Panc1 (cell line): ENCODE results near the gene LIMCH1. TPM values are rescaled to one million over a fixed set of nuclear protein-coding genes. Genes with fewer than 3 reads are reported as not detected.
"Not testable (repeated sequence)": the region's sequence is repeated elsewhere in the genome, so short reads cannot be mapped to it uniquely, and the experiment has no call there.

Source experiments
- ATAC-seq: fragments of 200-7000 bp; cut with Tn5 transposase; 2 replicates; pipeline ENCODE4 v1.9.1; 2020; ENCODE audit warnings: mild to moderate bottlenecking, moderate library complexity
- BruUV-seq: library from RNA; stranded (reverse); fragments of 400-500 nt; replicated peaks from 2 replicates; lab custom pipeline; 2021; lab: Mats Ljungman, UMichigan
- CTCF ChIA-PET: fragments of 300-600 bp; sonication (Branson Sonifier 250); formaldehyde crosslinking; loops from one replicate; lab custom pipeline; 2022; ENCODE audit warnings: antibody characterized with exemption; lab: Charles Lee
- POLR2A ChIA-PET: fragments of 300-600 bp; sonication (Branson Sonifier 250); formaldehyde crosslinking; loops from one replicate; lab custom pipeline; 2022; ENCODE audit warnings: antibody characterized with exemption; lab: Charles Lee
- DNase-seq: peaks from one replicate; pipeline ENCODE4 v3.0.0-alpha.2; 2010; ENCODE audit warnings: low read depth, low spot score
- H3K27ac ChIP-seq: 2 replicates; pipeline ENCODE4 v1.5.1; 2011; ENCODE audit warnings: mild to moderate bottlenecking, low read length, inconsistent platforms
- H3K27me3 ChIP-seq: fragments of 200-500 bp; sonication (Bioruptor generic); 2 replicates; pipeline ENCODE4 v1.6.0; 2014; ENCODE audit warnings: low read length, inconsistent platforms; ENCODE audit not compliant: control insufficient read depth, insufficient read depth
- H3K36me3 ChIP-seq: fragments of 200-500 bp; sonication (Bioruptor generic); 2 replicates; pipeline ENCODE4 v1.5.1; 2014; ENCODE audit warnings: inconsistent platforms, mild to moderate bottlenecking, low read length, moderate library complexity; ENCODE audit not compliant: control insufficient read depth, insufficient read depth
- H3K4me1 ChIP-seq: 2 replicates; pipeline ENCODE4 v1.5.1; 2011; ENCODE audit warnings: inconsistent platforms, mild to moderate bottlenecking, low read length, moderate library complexity; ENCODE audit not compliant: control insufficient read depth, insufficient read depth
- H3K4me3 ChIP-seq, 2 experiments: 2 replicates each; pipeline ENCODE4 v1.5.1; 2011 to 2012; ENCODE audit warnings: low read depth in 2 of 2, low read length in 2 of 2, mild to moderate bottlenecking in 2 of 2, inconsistent platforms in 1 of 2, moderate library complexity in 1 of 2
- H3K9me3 ChIP-seq: fragments of 200-500 bp; sonication (Bioruptor generic); 2 replicates; pipeline ENCODE4 v1.5.1; 2014; ENCODE audit warnings: low read depth, mild to moderate bottlenecking, inconsistent platforms, low read length, moderate library complexity; ENCODE audit not compliant: control insufficient read depth, insufficient read depth
- CTCF ChIP-seq: fragments of 450-650 bp; IDR thresholded peaks from 2 replicates; pipeline ENCODE4 v1.5.1; 2017; ENCODE audit warnings: mild to moderate bottlenecking
- POLR2AphosphoS5 ChIP-seq: IDR thresholded peaks from 2 replicates; pipeline ENCODE4 v1.6.1; 2012; ENCODE audit warnings: mild to moderate bottlenecking, low read depth, low read length, moderate library complexity
- REST ChIP-seq, 2 experiments: IDR thresholded peaks; 2 replicates each; pipeline ENCODE4 v1.6.1; 2011 to 2012; ENCODE audit warnings: low read depth in 2 of 2, control low read depth in 1 of 2, low read length in 1 of 2, mild to moderate bottlenecking in 1 of 2, moderate library complexity in 1 of 2; ENCODE audit not compliant: insufficient read depth in 1 of 2
- SIN3A ChIP-seq: IDR thresholded peaks from 2 replicates; pipeline ENCODE4 v1.6.1; 2012; ENCODE audit warnings: low read depth, mild to moderate bottlenecking, low read length, moderate library complexity, borderline replicate concordance; ENCODE audit not compliant: insufficient read depth
- TCF7L2 ChIP-seq: IDR thresholded peaks from 2 replicates; pipeline ENCODE4 v1.6.1; 2011; ENCODE audit warnings: mild to moderate bottlenecking, low read depth, low read length, inconsistent platforms
- in situ Hi-C: cut with HindIII; loops from 2 replicates; pipeline ENCODE4 v1.10.0; 2016; ENCODE audit warnings: low sequenced_read_pairs, low pct_unique_long_range_greater_than_20kb
- intact Hi-C: fragments of 100-400 bp; cut with micrococcal nuclease; formaldehyde crosslinking; loops from one replicate; pipeline ENCODE4 v1.10.0; 2022; ENCODE audit not compliant: unreplicated experiment
- total RNA-seq: library from RNA; stranded (reverse); gene quantifications from one replicate; pipeline ENCODE4 v1.2.1, GENCODE V29; 2021; ENCODE audit not compliant: unreplicated experiment

LIMCH1 gene
- total RNA-seq, 1 experiment from 2014 or later, result 3.3 TPM

- ChIA-PET POLR2A (no interaction called here), CTCF (no interaction called here)
- no peaks in the 10 kb centered on the region for H3K36me3 ChIP-seq
- TF ChIP-seq SIN3A (no peak), POLR2AphosphoS5 (no peak), TCF7L2 (no peak), CTCF (no peak), REST (IDR thresholded peaks at IDR 0.05; ENCODE audit: insufficient read depth in 1 of 2, low read depth in 2 of 2, low read length in 1 of 2) (no peak)
- ATAC-seq, result no peak
- BruUV-seq, result no TSS peak
- no peaks in the 10 kb centered on the region for H3K4me1 ChIP-seq
- H3K4me3 ChIP-seq, result no peak overlapping the region
- H3K9me3 ChIP-seq, result no peaks in the 10 kb centered on the region
- H3K27ac ChIP-seq, result no peak overlapping the region
- intact Hi-C loops, result no loop called here
- no peak for DNase-seq
- in situ Hi-C loops, result no loop called here
- H3K27me3 ChIP-seq, result peaks cover 8% of the 10 kb centered on the region
These were observed 109.4 kb downstream of the LIMCH1 start for GRCh38 chr4:41647383-41647782.

GRCh38 chr4:41651150-41651549 is 113.2 kb downstream of the LIMCH1 start:
- CTCF ChIA-PET, DNase-seq, POLR2A ChIA-PET, ATAC-seq, H3K27ac ChIP-seq, H3K36me3 ChIP-seq, BruUV-seq, H3K4me3 ChIP-seq, intact Hi-C loops, H3K27me3 ChIP-seq, H3K4me1 ChIP-seq, H3K9me3 ChIP-seq, in situ Hi-C loops: not testable (repeated sequence)

- DNase-seq (no peak), ATAC-seq (no peak)
- TF ChIP-seq SIN3A (no peak), REST (IDR thresholded peaks at IDR 0.05; ENCODE audit: insufficient read depth in 1 of 2, low read depth in 2 of 2, low read length in 1 of 2) (no peak), TCF7L2 (no peak), POLR2AphosphoS5 (no peak), CTCF (no peak)
- in situ Hi-C loops, result no loop called here
- no TSS peak for BruUV-seq
- Histone ChIP-seq H3K27ac (no peak overlapping the region), H3K27me3 (0 out of 2 replicates have a peak, but pooled peaks cover 2% of the 10 kb centered on the region), H3K4me1 (no peaks in the 10 kb centered on the region), H3K9me3 (no peaks in the 10 kb centered on the region), H3K4me3 (no peak overlapping the region), H3K36me3 (no peaks in the 10 kb centered on the region)
- POLR2A ChIA-PET, result no interaction called here
- CTCF ChIA-PET, result no interaction called here
- intact Hi-C loops, result no loop called here
These were observed 115.0 kb downstream of the LIMCH1 start for GRCh38 chr4:41652971-41653370.
